T-cell (primary cell): Measurements from ENCODE around the gene GABRG3. TPM values are rescaled to one million over a fixed set of nuclear protein-coding genes. Genes with fewer than 3 reads are reported as not detected.

Experiments used
- ATAC-seq, 4 experiments: fragments of 200-7000 bp in 3 of 4; fragments of 150-1000 bp in 1 of 4; cut with Tn5 transposase; replicated peaks in 1 of 4; 1 replicate in 3 of 4; 2 replicates in 1 of 4; pipeline ENCODE4 v1.10.0; 2021; ENCODE audit warnings: moderate library complexity in 3 of 4, mild to moderate bottlenecking in 2 of 4, moderate number of reproducible peaks in 1 of 4
- CTCF ChIA-PET, 2 donors: fragments of 300-600 bp; sonication (Branson Sonifier 250); formaldehyde crosslinking; loops; one replicate each; lab custom pipeline; 2022; ENCODE audit warnings: antibody characterized with exemption in 2 of 2; lab: Charles Lee
- POLR2A ChIA-PET, 2 donors: fragments of 300-600 bp; sonication (Branson Sonifier 250); formaldehyde crosslinking; loops; one replicate each; lab custom pipeline; 2022; ENCODE audit warnings: antibody characterized with exemption in 2 of 2; lab: Charles Lee
- DNase-seq, 35 experiments: peaks; one replicate each; pipeline versions ENCODE4 v3.0.0 to v3.0.0-alpha.2; 2013 to 2023
- H3K27ac ChIP-seq: one replicate; pipeline ENCODE4 v1.5.1; 2013; ENCODE audit warnings: low read length
- H3K27me3 ChIP-seq, 2 experiments: replicated peaks in 1 of 2; 1 replicate in 1 of 2; 2 replicates in 1 of 2; pipeline versions ENCODE4 v1.6.1 to v1.7.0; 2013; ENCODE audit warnings: low read length in 1 of 2, mixed read lengths in 1 of 2; ENCODE audit not compliant: control insufficient read depth in 2 of 2, insufficient read depth in 2 of 2; ENCODE audit errors: extremely low read depth in 1 of 2
- H3K36me3 ChIP-seq, 2 donors: 1 replicate in 1 of 2; 2 replicates in 1 of 2; pipeline versions ENCODE4 v1.6.1 to v1.7.0; 2013; ENCODE audit warnings: low read length in 1 of 2; ENCODE audit not compliant: control insufficient read depth in 2 of 2, insufficient read depth in 1 of 2; ENCODE audit errors: extremely low read depth in 1 of 2
- H3K4me1 ChIP-seq, 2 experiments: 1 replicate in 1 of 2; 2 replicates in 1 of 2; pipeline versions ENCODE4 v1.6.1 to v1.7.0; 2013; ENCODE audit warnings: low read length in 2 of 2, mixed read lengths in 1 of 2; ENCODE audit not compliant: insufficient read depth in 2 of 2, control insufficient read depth in 1 of 2; ENCODE audit errors: extremely low read depth in 1 of 2
- H3K4me3 ChIP-seq, 2 donors: 1 replicate in 1 of 2; 2 replicates in 1 of 2; pipeline versions ENCODE4 v1.5.1 to v1.7.0; 2013; ENCODE audit warnings: mild to moderate bottlenecking in 2 of 2, low read length in 1 of 2, moderate library complexity in 1 of 2; ENCODE audit not compliant: control insufficient read depth in 1 of 2; ENCODE audit errors: extremely low read depth in 1 of 2
- H3K9me3 ChIP-seq: 2 replicates; pipeline ENCODE4 v1.7.0; 2013
- H3K27ac Mint-ChIP-seq, 2 donors: one replicate each; pipeline ENCODE4 v1.8.0; 2020 to 2021; ENCODE audit warnings: mild to moderate bottlenecking in 2 of 2, mixed read lengths in 2 of 2
- H3K27me3 Mint-ChIP-seq, 2 donors: one replicate each; pipeline ENCODE4 v1.8.0; 2021 to 2022; ENCODE audit warnings: mixed read lengths in 2 of 2
- H3K36me3 Mint-ChIP-seq: one replicate; pipeline ENCODE4 v1.8.0; 2021; ENCODE audit warnings: mixed read lengths
- H3K4me1 Mint-ChIP-seq, 3 donors: one replicate each; pipeline ENCODE4 v1.8.0; 2020 to 2022; ENCODE audit warnings: mixed read lengths in 3 of 3, mild to moderate bottlenecking in 1 of 3
- H3K4me3 Mint-ChIP-seq, 3 donors: one replicate each; pipeline ENCODE4 v1.8.0; 2020 to 2022; ENCODE audit warnings: mild to moderate bottlenecking in 3 of 3, mixed read lengths in 3 of 3, moderate library complexity in 3 of 3
- H3K9me3 Mint-ChIP-seq, 3 donors: one replicate each; pipeline ENCODE4 v1.8.0; 2020 to 2022; ENCODE audit warnings: mixed read lengths in 3 of 3
- WGBS: methylation state at CpG from one replicate; pipeline ENCODE4 v1.1.5; 2013; ENCODE audit warnings: missing lambda C conversion rate; ENCODE audit not compliant: insufficient coverage; 5-methylcytosine and 5-hydroxymethylcytosine counted together
- total RNA-seq, 35 experiments: library from RNA in 6 of 35; stranded (reverse) in 6 of 35; fragments of 120-200 nt in 1 of 35; gene quantifications; one replicate each; pipeline versions ENCODE4 v1.2.1 to v1.2.4 and lab custom pipeline; 2013 to 2026

Gene GABRG3
- total RNA-seq, 5 donors from 2014 or later (not counting 1 experiment from before 2014, with no cell fraction given), result not detected

DNA sequence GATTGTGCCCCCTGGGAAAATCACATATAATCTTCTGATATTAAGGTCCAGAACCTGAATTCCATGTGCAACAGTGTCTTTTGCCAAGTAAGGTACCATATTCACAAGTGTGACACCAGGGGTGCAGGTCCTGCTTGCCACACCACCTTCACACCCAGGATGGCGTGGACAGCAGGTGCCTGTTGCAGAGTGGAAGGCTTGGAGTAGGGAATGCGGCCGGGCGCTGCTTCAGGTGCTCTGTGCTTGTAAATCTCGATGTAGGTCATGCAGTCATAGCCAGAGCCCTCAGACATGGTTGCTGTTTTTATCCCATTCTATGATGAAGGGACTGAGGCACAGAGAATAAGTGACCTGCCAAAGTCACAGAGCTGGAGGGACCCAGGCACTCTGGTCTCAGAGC lies 34.5 kb upstream of the GABRG3 start:
- ATAC-seq, result no peak
- Mint-ChIP-seq H3K4me3 (no peak overlapping the region), H3K36me3 (no peaks in the 10 kb centered on the region), H3K27me3 (no peaks in the 10 kb centered on the region), H3K4me1 (no peaks in the 10 kb centered on the region), H3K9me3 (peaks cover 2 to 13% (median 12%) of the 10 kb centered on the region in 3 donors), H3K27ac (no peak overlapping the region)
- Histone ChIP-seq H3K27me3 (no peaks in the 10 kb centered on the region), H3K36me3 (no peaks in the 10 kb centered on the region), H3K4me1 (no peaks in the 10 kb centered on the region), H3K9me3 (no peaks in the 10 kb centered on the region), H3K27ac (no peak overlapping the region), H3K4me3 (no peak overlapping the region)
- 88% methylated on average over 4 of the region's 5 CpGs for WGBS
- no peak for DNase-seq
- ChIA-PET CTCF (no interaction called here), POLR2A (no interaction called here)

DNA sequence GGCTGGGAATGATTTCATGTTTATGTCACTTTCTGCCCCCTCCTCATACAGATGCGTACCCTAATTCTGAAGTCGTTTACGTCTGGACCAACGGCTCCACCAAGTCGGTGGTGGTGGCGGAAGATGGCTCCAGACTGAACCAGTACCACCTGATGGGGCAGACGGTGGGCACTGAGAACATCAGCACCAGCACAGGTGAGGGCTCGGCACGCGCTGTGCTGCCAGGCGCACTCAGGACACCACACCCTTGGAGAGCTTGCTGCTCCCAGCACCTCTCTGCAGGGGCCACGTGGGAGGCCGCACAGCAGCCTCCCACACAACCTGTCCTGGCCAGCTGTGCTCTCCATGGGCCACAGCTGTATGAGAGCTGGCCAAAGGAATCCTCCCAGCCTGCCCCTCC lies 33.8 kb upstream of the GABRG3 start:
- Histone ChIP-seq H3K4me1 (no peaks in the 10 kb centered on the region), H3K9me3 (no peaks in the 10 kb centered on the region), H3K4me3 (no peak overlapping the region), H3K36me3 (no peaks in the 10 kb centered on the region), H3K27ac (no peak overlapping the region), H3K27me3 (no peaks in the 10 kb centered on the region)
- ChIA-PET CTCF (no interaction called here), POLR2A (no interaction called here)
- H3K27me3 Mint-ChIP-seq, result no peaks in the 10 kb centered on the region
- WGBS, result 90% methylated on average over 11 of the region's 13 CpGs
- no peak overlapping the region for H3K27ac Mint-ChIP-seq
- no peak for DNase-seq
- H3K36me3 Mint-ChIP-seq, result no peaks in the 10 kb centered on the region
- ATAC-seq, result no peak
- peaks cover 2 to 12% (median 10%) of the 10 kb centered on the region in 3 donors for H3K9me3 Mint-ChIP-seq
- no peaks in the 10 kb centered on the region for H3K4me1 Mint-ChIP-seq
- H3K4me3 Mint-ChIP-seq, result no peak overlapping the region

DNA sequence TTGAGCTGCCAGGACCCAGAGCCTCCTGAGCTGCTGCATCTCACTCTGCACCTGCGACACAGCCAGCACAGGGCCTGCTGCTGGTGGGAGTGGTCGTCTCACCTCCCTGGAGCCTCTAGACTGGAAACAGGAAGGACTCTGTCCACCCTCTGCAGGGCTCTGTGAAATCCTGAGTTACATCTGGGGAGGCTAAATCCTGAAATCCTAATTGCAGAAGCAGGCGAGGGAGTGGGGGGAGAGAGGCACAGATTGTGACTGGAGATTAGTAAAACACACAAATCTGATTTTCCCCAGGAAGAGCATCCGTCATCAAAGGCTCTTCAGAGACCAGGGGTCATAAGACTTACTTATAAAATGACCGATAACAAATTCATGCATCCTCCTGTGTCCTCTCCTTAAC lies 31.6 kb upstream of the GABRG3 start:
- Histone ChIP-seq H3K4me1 (no peaks in the 10 kb centered on the region), H3K36me3 (no peaks in the 10 kb centered on the region), H3K27me3 (no peaks in the 10 kb centered on the region), H3K27ac (no peak overlapping the region), H3K4me3 (no peak overlapping the region), H3K9me3 (no peaks in the 10 kb centered on the region)
- ATAC-seq (no peak), DNase-seq (no peak)
- Mint-ChIP-seq H3K36me3 (no peaks in the 10 kb centered on the region), H3K4me3 (no peak overlapping the region), H3K9me3 (peaks cover 2 to 14% (median 8%) of the 10 kb centered on the region in 3 donors), H3K4me1 (no peaks in the 10 kb centered on the region), H3K27me3 (no peaks in the 10 kb centered on the region), H3K27ac (no peak overlapping the region)
- POLR2A ChIA-PET, result no interaction called here
- CTCF ChIA-PET, result no interaction called here
- 48% methylated on average over 2 of the region's 5 CpGs for WGBS

DNA sequence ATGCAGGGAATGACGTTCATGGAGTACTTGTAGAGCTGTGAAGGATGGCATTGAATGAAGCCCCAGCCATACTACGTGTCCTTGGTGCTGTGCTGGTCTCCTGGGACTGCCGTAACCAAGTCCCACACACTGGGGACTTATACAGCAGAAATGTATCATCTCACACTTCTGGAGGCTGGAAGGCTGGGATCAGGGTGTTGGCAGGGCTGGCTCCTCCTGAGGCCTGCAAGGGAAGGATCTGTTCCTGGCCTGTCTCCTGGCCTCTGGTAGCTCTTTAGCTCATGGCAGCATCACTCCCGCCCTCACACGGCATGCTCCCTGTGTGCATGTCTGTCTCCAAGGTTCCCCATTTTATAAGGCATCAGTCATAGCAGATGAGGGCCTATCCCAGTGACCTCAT lies 29.5 kb upstream of the GABRG3 start:
- DNase-seq (no peak), ATAC-seq (no peak)
- WGBS, result 74% methylated on average over 4 of the region's 5 CpGs
- Histone ChIP-seq H3K36me3 (no peaks in the 10 kb centered on the region), H3K27ac (no peak overlapping the region), H3K27me3 (no peaks in the 10 kb centered on the region), H3K4me1 (no peaks in the 10 kb centered on the region), H3K9me3 (no peaks in the 10 kb centered on the region), H3K4me3 (no peak overlapping the region)
- Mint-ChIP-seq H3K4me3 (no peak overlapping the region), H3K36me3 (no peaks in the 10 kb centered on the region), H3K27me3 (no peaks in the 10 kb centered on the region), H3K27ac (no peak overlapping the region), H3K9me3 (peaks cover 0 to 5% (median 4%) of the 10 kb centered on the region in 3 donors), H3K4me1 (no peaks in the 10 kb centered on the region)
- CTCF ChIA-PET, result no interaction called here
- POLR2A ChIA-PET, result no interaction called here

DNA sequence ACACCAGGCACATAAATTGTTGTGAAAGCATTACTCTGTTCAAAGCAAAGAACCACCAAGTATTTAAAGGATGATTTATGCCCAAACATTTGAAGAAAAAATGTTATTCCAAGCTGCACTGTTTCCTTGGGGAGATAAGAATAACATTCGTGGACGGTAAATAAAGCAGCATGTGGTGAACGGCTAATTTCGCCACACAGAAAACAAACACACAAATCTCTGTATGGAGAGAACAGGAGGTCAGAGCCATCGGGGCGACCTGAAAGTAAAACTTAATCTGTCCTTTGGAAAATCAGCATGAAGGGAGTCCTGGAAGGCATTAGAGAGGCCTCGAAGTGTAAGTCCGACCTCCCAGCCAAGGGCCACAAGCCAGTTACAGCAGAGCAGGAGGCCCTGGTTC lies 27.1 kb upstream of the GABRG3 start:
- Histone ChIP-seq H3K27ac (no peak overlapping the region), H3K4me1 (no peaks in the 10 kb centered on the region), H3K36me3 (no peaks in the 10 kb centered on the region), H3K27me3 (no peaks in the 10 kb centered on the region), H3K9me3 (no peaks in the 10 kb centered on the region), H3K4me3 (no peak overlapping the region)
- H3K9me3 Mint-ChIP-seq, result peaks cover 0 to 5% (median 4%) of the 10 kb centered on the region in 3 donors
- POLR2A ChIA-PET, result no interaction called here
- H3K4me1 Mint-ChIP-seq, result no peaks in the 10 kb centered on the region
- DNase-seq (no peak), ATAC-seq (no peak)
- H3K4me3 Mint-ChIP-seq, result no peak overlapping the region
- WGBS, result 86% methylated on average over 2 of the region's 8 CpGs
- H3K27me3 Mint-ChIP-seq, result no peaks in the 10 kb centered on the region
- no peak overlapping the region for H3K27ac Mint-ChIP-seq
- CTCF ChIA-PET, result no interaction called here
- no peaks in the 10 kb centered on the region for H3K36me3 Mint-ChIP-seq

DNA sequence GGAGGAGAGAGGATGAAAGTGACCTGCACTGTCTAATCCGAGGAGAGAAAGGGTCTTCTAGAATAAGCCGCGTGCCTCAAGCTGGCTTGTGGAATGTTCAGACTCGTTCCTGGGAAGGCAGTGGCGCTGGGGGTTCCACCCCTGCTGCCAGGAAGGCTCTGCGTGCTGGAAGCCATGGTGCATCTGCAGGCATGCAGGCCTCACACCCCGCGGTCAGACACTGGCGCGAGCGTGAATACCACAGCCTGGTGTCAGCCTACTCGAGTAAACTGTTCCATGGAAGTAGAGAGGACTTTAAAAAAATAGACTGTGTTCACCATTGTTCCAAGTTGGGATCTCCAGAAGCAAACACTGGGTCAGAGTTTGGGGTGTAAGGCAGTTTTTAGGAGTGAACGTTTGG lies 25.9 kb upstream of the GABRG3 start:
- Histone ChIP-seq H3K27ac (no peak overlapping the region), H3K9me3 (no peaks in the 10 kb centered on the region), H3K4me3 (no peak overlapping the region), H3K4me1 (no peaks in the 10 kb centered on the region), H3K27me3 (no peaks in the 10 kb centered on the region), H3K36me3 (no peaks in the 10 kb centered on the region)
- 78% methylated on average over 13 of the region's 13 CpGs for WGBS
- Mint-ChIP-seq H3K36me3 (no peaks in the 10 kb centered on the region), H3K27me3 (no peaks in the 10 kb centered on the region), H3K27ac (no peak overlapping the region), H3K4me3 (no peak overlapping the region), H3K4me1 (no peaks in the 10 kb centered on the region), H3K9me3 (peaks cover 0 to 5% (median 4%) of the 10 kb centered on the region in 3 donors)
- DNase-seq (no peak), ATAC-seq (no peak)
- ChIA-PET CTCF (no interaction called here), POLR2A (no interaction called here)

DNA sequence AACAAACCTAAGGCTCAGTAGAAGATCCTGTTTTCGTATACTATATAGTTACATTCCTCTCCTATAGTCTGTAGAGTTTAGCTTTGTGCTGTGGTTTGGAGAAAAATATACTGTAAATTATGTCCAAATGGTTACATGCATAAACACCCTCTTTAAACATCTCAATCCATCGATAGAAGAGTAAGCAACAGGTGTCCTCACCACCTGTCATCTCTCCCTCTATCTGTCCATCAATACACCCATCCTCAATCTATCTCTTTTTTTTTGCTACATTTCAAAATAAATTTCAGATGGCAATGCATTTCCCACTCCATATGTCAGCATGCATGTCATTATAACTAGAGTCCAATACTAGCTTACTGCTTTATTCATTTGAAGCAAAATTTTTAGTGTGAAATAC lies 21.0 kb upstream of the GABRG3 start:
- H3K27me3 ChIP-seq, result no peaks in the 10 kb centered on the region
- no peak overlapping the region for H3K27ac ChIP-seq
- no peaks in the 10 kb centered on the region for H3K9me3 ChIP-seq
- Mint-ChIP-seq H3K36me3 (no peaks in the 10 kb centered on the region), H3K4me1 (no peaks in the 10 kb centered on the region), H3K9me3 (peaks cover 6 to 18% (median 14%) of the 10 kb centered on the region in 3 donors), H3K27ac (no peak overlapping the region), H3K27me3 (no peaks in the 10 kb centered on the region), H3K4me3 (no peak overlapping the region)
- H3K36me3 ChIP-seq, result no peaks in the 10 kb centered on the region
- ChIA-PET POLR2A (no interaction called here), CTCF (no interaction called here)
- no peaks in the 10 kb centered on the region for H3K4me1 ChIP-seq
- no peak overlapping the region for H3K4me3 ChIP-seq
- no peak for DNase-seq
- no peak for ATAC-seq
- WGBS, result 69% methylated on average over 1 of the region's 2 CpGs
